GM21528 (cell line): ENCODE data around the gene CRTC1.

Source experiments
- ATAC-seq: cut with Tn5 transposase; IDR thresholded peaks from one replicate; pipeline ENCODE4 v1.9.1; 2021; ENCODE audit warnings: mild to moderate bottlenecking, moderate library complexity; ENCODE audit not compliant: unreplicated experiment, low FRiP score

CRTC1 gene

DNA sequence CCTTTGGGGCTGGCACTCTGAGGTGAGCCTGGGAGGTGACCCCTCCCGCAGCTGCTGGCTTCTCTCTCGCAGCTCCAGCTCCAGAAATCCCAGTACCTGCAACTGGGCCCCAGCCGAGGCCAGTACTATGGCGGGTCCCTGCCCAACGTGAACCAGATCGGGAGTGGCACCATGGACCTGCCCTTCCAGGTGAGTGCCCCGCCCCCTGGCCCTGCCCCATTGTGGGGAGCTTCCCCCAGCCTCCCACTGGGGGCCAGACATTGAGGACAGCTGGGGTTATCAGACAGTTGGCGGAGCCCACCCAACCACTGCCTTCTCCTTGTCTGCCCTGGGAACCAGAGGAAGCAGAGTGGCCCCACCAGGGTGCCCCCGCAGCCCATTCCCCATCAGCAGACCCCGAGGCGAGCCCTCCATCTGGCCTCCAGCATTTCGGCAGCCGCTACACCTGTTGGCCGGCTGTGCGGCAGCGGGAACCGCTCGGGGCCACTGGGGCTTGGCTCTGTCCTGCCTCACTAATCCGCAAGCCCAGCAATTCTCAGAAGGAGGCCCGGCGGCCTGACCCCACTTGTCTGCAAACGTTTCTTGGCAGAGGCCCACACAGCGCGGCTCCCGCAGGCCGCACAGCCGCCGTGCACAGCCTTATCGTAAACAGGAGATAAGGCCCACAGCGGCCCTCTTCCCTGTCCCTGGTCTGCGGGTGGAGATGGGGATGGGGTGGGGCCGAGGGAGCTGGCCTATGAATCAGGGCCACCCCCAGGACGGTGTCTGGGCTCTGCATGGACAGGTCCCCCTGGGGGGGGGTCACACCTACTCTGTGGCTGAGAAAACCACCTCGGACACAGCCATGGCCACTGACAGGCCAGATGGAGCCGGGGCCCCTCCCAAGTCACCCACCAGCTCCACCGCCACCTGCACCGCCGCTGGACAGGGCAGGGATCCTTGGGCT lies 59.6 kb downstream of the CRTC1 start:
- ATAC-seq, result no peak

DNA sequence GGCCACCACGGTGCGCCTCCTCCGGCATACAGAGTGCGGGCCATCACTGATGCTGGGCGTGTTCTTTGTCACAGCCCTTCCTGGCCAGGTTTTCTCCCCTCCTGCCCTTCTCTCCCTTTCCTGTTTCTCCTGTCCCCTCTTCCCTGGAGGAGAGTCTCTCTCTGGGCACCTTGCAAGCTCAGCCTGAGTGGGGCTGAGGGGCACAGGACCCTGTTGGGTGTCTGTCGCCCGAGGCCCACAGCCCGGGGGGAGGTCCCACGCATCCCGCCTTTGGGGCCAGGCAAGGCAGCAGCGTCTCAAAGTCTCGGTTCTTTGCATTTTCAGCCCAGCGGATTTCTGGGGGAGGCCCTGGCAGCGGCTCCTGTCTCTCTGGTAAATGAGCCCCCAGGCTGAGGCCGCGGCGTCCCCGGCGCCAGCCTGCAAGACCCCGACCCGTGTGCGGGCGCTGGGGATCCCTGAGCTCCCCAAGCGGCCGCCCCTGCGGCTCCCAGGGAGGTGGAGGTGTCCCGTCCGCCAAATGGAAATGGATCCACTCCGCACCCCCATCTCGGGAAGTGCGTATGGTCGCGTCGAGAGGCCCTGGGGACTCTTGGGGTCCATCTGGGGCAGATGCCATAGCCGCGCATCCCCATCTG lies 60.4 kb downstream of the CRTC1 start:
- no peak for ATAC-seq

DNA sequence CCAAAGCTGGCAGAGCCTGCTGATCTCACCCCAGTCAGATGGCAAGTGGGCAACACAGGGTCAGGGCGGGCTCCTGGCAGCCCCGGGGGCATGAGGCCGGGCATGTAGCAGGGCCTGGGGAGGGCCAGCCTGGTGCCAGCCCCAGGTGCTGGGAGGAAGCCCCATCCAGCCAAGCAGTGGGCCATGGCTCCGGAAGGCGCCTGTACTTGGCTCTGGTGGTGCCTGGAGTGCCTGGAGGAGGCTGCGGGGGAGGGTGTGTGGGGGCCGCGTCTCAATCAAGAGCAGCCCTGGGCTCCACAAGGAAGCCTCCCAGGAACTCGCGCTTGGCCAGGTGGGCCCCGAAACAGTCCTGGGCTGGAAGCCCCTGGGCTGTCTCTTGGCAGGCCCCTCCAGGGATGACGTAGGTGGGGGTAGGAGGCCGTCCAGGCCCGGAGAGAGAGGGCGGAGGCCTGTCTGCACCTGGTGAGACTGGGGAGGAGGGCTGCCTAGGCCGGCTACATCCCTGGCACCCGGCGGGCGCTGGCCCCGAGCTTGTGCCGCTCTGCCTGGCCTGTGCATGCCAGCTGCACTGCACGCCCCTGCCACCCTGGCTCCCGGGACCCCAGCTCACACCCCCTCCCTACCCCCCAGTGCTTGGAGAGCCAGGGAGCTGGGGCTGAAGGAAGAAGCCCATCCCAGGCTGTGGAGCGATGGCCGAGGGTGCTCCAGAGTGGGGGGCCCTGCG lies 61.7 kb downstream of the CRTC1 start:
- no peak for ATAC-seq

DNA sequence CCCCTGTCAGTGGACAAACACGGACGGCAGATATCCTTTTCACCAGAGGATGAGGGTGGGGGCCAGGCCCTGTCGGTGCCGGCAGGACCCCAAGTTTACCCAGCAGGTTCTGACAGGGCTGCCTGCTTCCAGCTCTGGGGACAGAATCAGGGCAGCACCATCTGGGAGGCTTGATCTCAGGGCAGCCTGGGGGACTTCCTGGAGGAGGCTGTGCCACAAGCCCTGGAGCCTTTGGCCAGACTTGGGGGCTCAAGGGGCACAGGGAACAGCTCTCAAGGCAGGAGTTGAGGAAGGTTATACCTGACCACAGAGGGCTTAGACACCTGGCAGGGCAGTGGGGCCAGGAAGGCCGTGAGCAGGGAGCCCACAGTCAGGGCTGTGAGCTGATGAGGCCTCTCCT lies 62.5 kb downstream of the CRTC1 start:
- ATAC-seq, result no peak

DNA sequence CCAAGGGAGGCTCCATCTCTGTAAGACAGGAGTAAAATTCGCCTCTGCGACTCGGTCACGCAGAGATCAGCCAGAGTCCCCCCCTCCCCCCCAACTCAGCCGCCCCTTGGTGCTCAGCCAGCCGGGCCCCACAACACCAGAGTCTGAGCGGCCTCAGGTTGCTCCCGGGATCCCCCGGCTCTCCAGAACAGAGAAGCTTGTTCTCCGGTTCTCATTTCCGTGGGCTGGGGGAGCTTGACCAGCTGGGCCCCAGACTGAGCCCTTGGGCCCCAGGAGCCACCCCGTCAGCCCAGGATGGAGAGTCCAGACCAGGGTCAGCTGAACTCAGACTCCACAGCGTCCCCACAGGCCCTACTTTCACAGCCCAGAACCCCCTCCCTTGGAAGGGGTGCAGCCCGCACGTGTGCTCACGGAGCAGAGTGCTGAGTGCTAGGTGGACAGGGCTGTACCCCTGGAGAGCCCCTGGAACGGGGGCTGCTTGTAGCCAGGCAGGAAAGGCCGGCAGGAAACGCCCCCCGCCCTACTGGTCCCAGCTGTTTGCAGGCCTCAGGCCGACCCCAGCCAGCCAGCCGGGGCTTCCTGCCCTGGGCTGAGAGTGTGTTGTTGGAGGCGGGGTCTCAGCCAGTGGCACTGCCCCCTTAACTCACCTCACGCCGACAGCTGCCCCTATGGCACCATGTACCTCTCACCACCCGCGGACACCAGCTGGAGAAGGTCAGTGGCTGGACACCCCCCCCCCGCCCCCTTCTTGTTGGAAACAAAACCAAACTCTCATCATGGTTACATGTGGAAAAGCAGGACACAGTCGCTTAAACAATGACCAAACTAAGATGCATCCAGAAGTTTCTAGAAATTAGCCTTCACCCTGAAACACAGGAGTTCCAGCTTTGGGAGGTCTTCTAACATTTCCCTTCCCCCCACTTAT lies 63.2 kb downstream of the CRTC1 start:
- no peak for ATAC-seq

DNA sequence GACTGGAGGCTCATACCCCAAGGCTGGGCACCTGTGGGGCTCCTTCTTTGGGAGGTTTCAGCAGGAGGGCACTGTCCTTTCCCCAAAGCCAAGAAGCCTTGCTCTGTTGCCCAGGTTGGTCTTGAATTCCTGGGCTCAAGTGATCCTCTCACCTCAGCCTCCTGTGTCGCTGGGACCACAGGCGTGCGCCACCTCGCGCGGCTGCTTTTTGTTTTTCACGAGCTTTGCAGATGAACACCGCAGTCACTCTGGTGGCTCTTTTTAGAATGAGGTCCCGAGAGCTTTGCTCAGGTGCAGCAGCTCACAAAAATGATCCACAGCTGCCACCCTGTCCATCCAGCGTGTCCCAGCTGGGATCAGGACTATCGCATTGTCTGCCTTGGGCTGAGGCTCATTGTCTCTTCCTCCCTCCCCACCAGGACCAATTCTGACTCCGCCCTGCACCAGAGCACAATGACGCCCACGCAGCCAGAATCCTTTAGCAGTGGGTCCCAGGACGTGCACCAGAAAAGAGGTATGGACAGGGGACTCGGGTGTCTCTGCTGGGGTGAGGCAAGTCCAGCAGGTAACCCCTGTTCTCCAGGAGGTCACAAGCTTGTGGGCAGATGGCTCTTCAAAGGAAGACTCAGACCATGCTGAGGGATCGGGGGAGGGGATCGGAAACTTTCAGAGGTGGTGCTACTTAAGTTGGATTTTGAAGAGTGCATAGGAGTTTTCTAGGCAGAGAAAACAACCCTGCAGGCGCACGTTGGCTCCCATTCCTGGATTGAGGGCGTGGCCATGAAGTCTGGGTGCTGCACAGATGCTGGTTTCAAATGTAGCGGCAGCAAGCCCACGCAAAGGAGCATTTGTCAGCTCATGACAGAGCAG lies 66.1 kb downstream of the CRTC1 start:
- no peak for ATAC-seq

DNA sequence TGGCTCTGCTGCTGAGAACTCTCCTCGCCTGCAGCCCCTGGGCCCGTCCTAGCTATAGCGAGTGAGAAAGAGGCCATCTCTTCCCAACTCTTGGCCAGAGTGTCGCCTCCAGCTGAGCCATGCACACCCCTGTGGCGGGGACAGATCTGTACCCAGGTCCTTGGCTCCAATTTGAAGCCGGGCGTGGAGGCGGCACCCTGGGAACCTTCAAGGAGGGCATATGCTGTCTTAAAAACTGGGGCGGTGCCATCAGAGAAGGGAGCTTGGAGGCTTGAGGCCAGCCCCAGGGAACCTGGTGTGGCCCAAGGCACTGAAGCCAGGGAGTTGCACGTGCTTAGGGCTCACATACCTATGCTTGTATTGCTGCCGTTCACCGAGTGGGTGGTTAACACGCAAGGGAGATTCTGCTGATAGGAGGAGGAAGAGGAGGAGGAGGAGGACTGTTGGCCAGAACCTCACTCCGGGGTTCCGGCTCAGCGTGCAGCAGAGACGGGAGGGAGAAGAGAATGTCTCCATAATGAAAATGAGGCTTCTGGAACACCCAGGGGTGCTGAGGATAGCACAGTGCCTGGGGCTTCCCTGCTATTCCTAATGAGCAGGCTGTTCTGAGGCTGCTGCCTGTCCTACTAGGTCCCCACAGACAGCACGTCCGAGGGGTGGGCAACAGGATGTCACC lies 67.0 kb downstream of the CRTC1 start:
- no peak for ATAC-seq

DNA sequence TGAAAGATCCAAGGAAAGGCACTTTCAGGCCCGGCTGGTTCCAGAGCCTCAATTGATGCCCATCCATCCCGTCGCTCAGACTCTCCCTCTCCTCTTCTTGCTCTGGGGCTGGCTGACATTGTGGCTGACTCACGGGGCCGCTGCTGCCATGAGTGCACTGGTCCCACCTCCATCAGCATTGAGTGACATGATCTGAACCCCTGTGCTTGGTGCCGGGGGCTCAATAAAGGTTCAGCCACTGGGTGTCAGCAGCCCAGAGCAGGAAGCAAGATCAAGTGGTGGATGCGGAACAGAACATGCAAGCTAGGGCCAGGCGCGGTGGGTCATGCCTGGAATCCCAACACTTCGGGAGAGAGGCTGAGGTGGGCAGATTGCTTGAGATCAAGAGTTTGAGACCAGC lies 68.1 kb downstream of the CRTC1 start:
- ATAC-seq, result no peak

DNA sequence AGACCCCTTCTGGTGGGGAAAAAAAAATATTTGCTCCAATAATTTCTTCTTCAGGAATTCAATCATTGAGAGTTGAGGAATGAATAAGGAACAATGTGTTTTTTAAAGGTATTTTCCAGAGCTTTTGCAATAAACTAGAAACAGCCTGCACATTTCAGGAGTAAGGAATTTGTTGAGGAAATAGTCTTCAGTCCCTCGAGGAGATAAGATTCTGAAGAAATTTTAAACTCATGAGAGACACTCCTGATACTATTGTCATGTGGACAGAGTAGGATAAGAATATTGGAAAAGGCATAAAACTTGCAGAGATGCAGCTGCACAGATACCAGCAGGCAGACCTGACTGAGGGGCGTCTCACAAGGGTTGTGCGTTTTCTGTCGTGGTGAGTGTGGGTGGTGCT lies 71.0 kb downstream of the CRTC1 start:
- no peak for ATAC-seq

DNA sequence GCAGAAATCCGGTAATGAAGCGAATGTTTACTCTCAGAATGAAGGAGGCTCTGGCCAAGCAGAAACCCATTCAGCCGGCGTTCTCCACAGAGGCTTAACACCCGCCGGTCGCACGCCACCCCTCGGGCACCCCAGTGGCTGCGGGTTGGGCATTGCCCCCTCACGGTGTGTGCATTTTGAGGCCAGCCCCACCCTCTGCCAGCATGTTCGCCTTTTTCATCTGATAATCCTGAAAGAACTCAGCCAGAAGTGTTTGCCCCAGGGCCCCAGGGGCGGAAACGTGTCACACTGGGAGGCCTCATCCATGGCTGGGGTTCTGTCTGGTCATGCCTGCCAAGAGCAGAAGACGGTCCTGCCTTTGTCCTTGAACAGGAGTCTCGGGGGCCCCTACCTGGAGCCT lies 73.4 kb downstream of the CRTC1 start:
- ATAC-seq, result no peak

DNA sequence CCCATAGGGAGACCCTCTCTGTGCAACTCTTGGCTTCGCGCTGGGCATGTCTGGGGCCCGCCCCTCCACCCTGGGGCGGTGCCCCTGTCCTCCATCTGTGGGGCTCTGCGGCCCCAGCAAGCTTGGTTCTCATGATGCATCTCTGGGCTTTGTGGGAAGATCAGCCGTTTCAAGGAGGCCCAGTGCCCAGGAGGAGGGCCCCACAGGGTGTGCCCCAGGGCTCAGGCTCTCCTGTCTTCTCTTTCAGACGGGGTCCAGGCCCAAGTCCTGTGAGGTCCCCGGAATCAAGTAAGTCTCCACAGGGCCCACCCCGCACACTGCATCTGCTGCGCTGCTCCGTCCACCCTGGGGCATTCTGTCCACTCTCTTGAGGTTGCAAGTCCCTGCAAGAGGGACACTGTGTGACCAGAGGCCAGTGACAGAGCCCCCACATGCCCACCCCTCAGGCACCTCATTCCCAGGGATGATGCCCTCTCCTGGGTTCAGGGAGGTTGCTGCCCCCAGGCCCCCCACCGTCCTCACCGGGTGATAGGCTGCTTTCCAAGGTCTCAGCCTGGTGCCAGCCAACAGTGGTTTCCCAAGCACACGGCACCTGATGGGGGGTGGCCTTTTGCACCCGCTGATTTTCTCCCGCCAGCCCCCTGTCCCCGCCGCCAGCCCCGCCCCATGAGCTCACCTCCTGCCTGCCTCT lies 76.0 kb downstream of the CRTC1 start:
- ATAC-seq, result no peak

DNA sequence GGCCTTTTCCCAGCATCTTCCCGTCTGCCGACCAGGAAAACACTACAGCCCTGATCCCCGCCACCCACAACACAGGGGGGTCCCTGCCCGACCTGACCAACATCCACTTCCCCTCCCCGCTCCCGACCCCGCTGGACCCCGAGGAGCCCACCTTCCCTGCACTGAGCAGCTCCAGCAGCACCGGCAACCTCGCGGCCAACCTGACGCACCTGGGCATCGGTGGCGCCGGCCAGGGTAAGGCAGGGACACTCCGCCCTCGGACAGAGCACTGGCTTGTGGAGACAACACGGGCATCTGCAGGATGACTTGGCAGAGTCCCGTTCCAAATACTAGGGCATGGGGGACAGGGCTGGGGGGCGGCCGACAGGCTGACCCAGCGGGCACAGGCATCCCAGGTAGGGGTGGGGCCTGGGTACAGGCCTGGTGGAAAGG lies 76.5 kb downstream of the CRTC1 start:
- ATAC-seq, result no peak

DNA sequence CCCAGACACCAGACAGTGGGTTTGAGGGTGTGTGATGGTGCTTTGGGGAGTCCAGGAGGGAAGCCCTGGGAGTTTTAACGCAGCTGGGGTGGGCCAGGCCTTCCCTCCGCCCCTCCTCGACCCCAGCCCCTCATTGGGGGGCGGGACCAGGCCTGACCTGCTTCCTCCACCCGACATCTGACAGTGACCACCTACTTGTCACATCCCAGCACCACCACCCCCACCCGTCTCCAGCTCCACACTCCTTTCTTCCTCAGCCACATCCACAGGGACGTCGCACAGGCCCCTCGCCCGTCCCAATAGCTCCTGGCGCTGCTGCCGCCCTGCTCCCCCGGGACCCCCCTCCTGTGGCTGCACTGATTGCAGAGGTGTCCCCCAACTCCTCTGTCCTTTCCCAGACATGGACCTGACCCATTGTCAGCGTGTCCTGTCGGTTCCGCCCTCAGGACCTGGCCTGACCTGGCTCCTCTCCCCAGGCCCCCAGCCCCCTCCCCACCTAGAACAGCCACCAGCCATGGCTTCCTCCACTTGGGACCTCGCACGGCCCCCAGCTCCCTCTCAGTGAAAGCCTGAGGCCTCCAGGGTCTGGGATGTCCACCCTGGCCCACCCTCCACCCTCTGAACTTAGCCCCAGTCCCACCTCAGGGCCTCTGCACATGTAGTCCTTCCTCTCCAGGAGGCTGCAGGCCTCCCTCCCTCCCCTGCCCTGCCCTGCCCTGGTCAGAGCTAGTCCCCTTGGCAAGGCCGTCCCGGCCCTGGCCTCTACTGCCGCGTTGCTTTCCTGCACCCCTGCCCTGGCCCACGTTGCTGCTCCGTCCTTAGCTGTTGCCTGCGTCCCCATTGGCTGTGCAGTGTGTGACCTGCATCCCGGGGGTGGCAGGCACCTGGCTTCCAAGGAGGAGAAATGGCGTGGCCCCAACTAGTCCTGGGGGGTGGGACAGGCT lies 77.2 kb downstream of the CRTC1 start:
- no peak for ATAC-seq

DNA sequence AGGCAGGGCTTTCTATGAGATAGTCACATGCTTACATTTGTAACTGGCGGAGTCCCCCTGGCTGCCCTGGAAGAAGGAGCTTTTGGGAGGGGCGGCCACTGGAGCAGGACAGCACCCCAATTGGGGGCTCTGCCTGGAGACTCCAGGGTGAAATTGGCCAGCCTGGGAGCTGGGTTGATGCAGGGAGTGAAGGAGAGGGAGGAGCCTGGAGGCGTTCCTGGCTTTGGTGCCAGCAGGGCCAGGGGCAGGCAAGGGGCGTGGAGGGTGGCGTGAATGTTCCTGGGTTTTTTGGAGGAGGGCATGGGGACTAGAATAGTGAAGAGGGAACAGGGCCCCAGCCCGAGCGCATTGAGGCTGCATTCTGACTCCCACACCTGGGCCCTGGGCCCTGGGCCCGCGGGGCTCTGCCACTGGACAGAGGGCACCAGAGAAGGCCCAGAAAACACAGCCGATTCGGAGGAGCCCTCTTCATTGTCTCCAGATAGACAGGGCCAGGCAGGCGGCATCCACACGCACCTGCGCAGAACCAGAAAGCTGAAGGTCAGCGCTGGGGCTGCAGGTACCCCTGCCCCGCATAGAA lies 78.1 kb downstream of the CRTC1 start:
- ATAC-seq, result no peak

DNA sequence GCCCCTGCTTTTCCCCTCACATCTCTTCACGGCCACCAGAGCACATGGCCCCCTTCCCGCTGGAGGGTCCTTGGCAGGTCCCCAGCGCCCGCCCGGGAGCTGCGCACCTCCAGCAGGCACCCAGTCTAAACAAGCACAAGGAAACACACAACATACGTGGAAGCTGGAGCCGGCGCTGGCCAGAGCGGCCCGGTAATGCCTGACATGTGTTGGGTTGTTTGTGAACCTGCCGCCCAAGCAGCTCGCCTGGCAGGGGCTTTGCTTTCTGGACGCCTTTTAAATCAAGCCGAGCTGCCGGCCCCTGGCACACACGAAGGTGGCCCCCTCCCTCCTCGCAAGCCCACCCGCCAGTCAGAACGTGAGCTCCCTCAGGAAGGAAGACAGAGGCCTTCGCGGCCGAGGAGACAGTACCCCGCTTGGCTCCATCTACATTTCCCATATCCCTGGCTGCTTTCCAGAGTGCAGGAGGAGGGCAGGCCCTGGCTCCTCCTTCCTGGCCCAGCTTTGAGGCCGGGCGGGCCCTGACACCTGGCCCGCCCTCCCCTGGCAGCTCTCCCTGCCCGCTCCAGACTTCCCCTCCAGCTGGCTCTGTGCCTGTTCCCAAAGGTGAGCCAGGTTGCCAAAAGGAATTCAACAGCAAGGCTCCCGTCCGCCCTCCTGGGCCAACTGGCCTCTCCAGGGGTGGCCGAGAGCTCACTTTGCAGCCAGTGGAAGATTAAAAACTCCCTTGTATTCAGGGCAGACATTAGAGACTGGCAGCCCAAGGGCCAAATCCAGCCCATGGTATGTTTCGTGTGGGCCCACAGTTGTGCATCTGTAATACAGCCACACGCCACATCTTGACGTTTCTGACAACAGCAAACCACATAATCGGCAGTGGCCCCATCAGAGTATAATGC lies 78.9 kb downstream of the CRTC1 start:
- ATAC-seq, result no peak
